Renal pelvis (tissue), 4 donors: ENCODE measurements around the gene ZNF639. TPM values are rescaled to one million over a fixed set of nuclear protein-coding genes. Genes with fewer than 3 reads are reported as not detected.
A peak's percentile ranks its signal among the peaks of the same experiment; 100 is the strongest.
"Not testable (repeated sequence)": the region's sequence is repeated elsewhere in the genome, so short reads cannot be mapped to it uniquely, and the experiment has no call there.

ENCODE experiments used
- DNase-seq: peaks from one replicate; pipeline ENCODE4 v3.0.0-alpha.2; 2013
- polyA plus RNA-seq, 3 donors: library from polyadenylated mRNA; unstranded; fragments of 120-200 nt; gene quantifications; one replicate each; pipeline ENCODE4 v1.2.1, GENCODE V29; 2013; ENCODE audit not compliant: insufficient read length in 3 of 3

ZNF639 gene
- polyA plus RNA-seq, 3 donors, result 46.0 to 55.8 (median 55.0) TPM

DNA sequence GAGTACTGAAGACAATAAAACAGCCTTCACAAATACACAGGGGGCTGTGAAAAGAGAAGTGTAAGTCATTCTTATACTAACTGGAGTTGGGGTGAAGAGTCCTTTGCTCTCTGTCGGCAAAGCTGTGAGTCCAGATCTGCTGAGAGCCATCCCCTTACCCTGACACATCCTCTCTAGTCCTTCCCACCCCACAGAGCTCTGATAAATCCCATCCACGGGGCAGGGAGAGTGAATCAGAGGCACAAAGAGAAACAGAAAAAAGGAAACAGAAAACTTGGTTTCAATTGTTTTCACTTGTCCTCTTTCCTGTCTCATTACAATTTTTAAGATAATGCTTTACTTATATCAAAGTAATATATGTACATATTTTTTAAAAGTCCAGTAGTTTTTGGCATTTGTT lies 18.2 kb upstream of the ZNF639 start:
- no peak for DNase-seq

DNA sequence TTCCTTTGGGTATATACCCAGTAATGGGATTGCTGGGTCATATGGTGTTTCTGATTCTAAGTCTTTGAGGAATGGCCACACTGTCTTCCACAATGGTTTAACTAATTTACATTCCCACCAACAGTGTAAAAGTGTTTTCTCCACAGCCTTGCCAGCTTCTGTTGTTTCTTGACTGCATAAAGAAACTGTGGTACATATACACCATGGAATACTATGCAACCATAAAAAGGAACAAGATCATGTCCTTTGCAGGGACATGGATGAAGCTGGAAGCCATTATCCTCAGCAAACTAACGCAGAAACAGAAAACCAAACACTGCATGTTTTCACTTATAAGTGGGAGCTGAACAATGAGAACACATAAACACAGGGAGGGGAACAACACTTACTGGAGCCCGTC lies 15.5 kb upstream of the ZNF639 start:
- DNase-seq, result not testable (repeated sequence)

DNA sequence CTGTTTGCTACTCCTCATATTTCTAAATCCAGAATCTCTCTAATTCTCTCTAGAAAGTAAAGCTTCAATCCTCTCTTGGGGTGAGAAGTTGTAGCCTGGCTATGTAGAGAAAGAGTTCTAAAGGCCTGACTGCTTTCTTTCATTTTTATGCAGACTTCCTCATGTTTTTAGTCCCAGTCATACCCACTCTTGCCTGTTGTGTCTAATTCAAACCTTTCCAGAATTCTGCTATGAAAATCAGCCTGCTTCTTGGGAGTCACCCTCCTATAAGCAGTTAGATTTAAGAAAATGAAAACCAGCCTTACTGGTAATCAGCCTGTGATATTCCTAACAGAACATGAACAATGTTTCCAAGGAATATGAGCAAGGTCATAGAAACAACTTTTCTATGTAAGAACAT lies 14.8 kb upstream of the ZNF639 start:
- no peak for DNase-seq

DNA sequence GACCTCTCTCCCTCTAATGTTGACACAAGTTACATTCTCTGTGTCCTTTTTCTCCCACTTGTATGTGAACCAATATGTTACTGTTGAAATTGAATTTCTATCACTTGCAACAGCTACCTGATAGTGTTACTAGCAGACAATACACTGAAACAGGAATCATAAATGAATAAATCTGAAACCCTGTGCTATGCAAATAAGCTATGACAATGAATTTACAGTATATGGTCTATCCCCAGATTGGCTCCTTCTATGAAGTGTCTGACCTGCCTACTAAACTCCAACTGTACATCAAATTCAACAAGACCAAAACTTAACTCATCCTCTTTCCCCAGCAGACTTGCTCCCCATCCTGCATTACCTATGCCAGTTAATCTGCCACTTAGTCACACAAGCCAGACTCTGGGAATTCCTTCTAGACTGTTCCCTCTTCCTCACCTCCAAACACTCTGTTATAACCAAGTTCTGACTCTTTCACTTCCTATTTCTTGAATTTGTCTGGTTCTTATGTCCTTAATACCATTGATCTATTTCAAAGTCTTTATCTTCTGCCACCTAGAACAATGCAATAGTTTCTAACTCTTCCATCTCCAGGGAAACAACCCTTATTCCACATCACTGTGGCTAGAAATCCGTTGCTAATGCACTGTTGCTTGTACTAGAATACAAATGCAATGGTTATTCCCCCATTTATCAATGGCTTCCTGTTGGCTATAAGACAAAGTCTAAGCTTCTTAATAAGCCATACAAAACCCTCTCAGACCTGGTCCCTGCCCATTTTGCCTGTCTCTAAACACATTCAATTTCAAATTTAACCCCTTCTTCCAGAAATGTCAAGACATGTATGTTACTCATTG lies 13.4 kb upstream of the ZNF639 start:
- no peak for DNase-seq

DNA sequence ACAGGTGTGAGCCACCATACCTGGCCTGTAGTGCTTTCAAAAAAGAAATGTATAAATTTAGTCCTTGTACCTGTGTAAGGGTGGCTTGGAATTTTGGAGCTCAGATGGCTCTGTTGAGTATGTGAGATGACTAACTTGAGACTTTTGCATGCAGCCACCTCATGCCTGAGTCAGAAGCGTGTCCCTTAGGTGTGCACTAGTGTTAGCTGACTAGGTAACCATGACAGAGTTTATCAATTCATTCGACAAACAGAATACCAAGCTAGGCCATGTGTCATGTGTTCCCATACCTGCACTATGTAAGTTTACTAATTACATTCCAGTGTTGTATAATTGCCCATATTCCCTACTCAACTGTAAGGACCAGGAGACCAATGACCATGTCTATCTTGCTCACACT lies 4.0 kb upstream of the ZNF639 start:
- no peak for DNase-seq

DNA sequence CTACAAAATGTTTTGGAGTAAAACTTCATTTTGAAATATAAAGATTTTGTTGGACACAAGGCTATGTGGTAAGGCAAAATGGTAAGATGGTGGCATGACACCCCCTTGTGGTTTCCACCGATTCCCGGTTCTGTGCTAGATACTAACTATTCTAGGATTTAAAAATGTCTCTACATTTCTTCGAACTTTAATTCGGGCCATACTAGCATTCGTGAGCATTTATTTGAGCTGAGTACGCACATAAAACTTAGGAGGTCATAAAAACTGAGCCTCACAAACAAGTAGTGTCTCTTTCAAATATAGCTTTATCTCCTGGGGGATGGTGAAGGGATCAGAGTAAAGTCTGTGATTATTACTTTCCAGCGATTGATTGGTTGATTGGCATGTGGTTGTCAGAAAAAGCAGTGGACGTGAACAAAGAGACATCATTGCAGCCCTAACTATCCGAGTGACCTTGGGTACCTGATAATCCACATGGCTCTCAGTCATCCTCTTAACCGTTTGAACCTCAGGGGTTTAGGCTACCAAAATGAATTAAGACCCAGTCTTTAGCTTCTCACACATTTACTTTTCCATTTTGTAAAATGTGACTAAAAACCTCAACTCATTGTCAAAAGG lies 1.1 kb upstream of the ZNF639 start:
- DNase-seq, result peak; percentile 46

DNA sequence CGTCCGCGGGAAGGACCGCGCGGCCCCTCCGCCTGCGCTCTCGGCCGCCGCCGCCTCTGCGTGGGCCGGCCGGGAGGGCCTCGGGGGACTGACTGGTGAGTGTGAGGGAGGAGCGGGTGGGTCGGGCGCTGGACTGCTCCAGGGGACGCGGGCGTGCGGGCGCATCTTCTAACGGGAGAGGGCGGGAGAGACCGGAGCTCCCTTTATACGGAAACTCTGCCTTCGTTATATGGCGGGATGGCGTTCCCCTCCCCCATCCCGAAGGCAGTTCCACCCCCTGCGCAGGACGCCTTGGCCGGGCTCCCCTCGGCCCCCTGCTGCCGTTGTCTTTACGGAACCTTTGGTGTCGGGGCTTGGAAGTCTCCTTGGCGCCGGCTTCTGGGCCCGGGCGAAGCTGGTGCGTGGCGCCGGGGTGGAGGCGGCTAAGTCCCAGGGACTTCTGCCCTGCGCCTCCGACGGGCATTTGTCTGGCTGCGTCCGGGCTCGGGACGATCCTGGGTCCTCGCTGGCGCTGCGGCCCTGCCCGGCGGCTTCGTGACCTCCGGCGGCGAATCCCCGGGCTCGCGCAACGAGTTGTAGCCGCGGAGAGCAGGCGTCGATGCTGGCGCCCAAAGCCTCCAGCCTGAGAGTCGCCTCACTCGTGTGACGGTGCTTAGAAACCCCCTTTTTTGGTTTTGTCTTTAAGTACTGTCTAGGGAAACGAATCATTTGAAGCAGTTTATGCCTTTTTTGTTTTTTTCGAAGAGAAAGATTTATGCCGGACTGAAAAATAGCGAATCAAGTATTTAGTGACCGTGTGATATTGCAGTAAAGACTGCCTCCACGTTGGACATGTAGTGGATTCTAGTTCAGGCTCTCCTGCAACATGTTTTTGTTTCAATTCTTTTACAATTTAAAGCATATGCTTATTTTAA lies 623 bp downstream of the ZNF639 start:
- peak; percentile 64 for DNase-seq

DNA sequence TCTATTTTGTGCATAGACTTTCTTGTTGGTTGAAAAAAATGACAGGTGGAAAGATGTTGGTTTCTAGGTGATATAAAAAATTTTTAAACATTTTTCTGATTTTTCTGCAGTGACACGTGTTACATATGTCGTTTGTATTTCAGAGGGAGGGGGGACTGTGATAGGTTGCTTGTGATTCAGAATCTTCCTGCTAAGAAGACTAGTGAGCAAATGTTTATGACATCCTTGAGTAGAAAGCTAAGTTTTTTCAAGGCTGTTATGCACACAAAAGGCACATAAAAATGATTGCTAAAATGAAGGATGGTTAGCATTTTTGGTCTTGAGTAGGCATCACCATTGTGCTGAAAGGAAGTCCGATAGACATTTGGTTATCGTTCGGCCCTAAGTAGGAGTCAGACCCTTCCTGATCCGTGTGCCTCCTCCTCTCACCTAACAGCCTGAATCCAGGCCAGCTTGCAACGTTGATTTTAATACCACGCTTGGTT lies 1.5 kb downstream of the ZNF639 start:
- no peak for DNase-seq

DNA sequence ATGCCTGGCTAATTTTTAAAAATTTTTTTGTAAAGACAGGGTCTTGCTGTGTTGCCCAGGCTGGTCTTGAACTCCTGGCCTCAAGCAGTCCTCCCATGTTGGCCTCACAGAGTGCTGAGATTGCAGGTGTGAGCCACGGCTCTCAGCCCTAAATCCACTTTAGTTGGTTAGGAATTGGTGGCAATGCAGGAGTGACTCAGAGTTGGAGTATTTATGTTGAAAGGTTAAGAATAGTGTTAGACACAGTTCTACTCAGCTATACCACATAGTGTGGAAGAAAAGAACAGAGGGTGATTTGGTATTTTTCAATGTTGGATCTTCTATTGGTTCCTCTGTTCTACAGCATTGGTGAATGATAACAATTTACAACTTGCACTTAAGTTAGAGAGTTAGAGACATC lies 7.6 kb downstream of the ZNF639 start:
- no peak for DNase-seq

DNA sequence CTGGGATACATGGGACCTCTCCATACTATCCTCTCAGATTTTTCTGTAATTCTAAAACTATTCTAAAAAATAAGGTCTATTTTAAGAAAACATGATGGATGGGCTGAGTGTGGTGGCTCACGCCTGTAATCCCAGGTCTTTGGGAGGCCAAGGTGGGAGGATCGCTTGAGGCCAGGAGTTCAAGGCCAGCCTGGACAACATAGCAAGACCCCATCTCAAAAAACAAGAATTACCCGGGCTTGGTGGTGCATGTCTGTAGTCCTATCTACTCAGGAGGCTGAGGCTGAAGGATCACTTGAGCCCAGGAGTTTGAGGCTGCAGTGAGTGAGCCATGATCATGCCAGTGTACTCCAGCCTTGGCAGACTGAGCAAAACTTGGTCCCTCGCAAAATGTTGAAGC lies 9.4 kb downstream of the ZNF639 start:
- no peak for DNase-seq

DNA sequence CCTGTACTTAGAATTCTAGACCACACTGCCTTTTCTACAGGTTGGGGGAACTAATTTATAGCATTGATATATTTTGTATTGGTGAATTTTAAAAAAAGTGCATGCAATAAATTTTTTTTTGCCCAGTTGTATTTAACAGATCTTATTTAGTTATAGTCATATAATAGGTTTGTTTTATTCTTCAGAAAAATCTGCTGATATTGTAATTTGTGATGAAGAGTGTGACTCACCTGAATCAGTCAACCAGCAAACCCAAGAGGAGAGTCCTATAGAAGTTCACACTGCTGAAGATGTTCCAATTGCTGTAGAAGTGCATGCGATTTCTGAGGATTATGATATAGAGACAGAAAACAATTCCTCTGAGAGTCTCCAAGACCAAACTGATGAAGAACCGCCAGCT lies 10.3 kb downstream of the ZNF639 start:
- no peak for DNase-seq

DNA sequence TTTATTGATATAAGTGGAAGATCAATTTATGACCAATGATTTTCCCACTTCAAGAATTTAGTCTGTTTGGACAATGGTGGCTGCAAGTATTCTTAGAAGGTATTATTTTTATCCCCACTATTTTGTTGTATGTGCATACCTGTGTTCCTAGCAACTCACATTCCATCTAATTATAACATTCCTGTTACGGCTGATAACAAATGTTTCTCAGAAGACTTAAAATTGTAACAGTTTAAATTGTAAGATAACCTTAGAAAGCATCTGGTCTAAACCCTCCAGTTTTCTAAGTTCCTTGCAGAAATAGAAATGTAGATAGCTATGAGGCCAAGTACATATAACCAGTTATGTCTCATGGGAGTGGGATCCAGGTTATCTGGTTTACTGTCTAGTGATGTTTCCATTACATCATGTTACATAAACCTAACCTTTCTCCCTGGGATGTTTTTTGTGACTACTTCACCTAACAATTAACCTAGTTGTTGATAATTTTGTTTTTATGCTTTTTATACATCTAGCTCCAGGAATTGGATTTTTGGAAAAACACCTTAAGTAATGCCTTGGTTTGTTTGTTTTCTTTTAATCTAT lies 13.6 kb downstream of the ZNF639 start:
- DNase-seq, result no peak

DNA sequence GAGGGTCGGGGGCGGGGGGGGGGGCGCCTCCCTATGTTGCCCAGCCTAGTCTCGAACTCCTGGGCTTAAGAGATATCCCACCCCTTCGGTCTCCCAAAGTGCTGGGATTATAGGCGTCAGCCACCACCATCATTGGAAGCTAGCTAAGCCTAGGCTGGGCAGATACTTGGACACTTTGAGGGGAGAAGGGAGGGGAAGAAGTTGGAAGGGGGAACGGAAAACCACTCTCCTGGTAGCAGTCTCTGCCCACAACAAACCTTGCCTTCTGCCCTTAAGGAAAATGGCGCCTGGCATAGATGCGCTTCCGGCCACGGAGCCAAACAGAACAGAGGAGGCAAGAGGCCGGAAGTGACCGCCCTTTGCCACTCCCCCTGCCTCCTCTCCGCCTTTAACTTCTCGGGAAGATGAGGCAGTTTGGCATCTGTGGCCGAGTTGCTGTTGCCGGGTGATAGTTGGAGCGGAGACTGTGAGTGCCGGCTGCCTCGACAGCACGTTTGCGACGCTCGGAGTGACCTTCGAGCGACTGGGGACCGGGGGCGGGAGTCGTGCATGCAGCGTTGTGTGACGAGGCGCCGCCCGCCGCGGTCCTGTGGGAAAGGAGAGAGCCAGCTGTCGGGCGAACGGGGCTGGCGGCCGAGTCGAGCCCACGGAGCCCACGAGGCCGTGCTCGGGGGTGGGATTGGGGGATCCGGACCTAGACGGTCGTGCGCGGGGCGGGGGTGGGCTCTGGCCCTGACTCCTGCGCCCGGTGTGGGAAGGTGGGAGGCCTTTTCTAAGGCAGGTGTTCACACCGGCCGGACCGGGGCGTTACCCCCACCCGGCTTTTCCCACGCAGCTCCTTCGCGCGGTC lies 24.7 kb downstream of the ZNF639 start, which contains the start of gene MFN1:
Gene MFN1, plus strand, starts transcription at position 365 of the 850 bp plus-strand sequence. CDS start 1,143 bp downstream, outside the sequence.
- DNase-seq, result peak; percentile 97

DNA sequence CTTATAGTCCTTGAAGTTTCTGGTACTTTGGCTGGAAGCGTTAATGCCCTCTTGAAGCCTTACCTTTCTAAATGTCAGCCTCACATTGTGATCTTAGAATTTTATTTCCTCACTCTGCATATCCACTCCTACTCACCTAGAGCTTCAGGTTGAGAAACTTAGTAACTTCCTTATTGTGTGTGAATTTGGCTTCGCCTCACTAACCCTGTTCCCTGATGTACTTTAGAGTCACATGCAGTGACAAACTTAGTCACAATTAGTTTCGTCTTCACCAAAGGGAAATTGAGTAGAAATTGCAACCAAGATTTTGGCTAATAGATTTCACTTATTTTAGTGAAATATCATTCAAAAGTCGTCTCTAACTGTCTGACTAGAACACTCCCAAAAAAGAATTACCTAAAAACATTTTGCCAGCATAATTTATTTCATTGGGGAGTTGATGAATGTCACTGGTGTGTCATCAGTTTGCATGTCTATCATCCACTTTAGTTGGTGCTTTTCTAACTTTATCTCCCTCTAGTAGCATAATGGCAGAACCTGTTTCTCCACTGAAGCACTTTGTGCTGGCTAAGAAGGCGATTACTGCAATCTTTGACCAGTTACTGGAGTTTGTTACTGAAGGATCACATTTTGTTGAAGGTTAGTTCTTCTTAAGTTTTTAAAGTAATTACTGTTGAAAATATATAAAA lies 25.6 kb downstream of the ZNF639 start:
- no peak for DNase-seq

DNA sequence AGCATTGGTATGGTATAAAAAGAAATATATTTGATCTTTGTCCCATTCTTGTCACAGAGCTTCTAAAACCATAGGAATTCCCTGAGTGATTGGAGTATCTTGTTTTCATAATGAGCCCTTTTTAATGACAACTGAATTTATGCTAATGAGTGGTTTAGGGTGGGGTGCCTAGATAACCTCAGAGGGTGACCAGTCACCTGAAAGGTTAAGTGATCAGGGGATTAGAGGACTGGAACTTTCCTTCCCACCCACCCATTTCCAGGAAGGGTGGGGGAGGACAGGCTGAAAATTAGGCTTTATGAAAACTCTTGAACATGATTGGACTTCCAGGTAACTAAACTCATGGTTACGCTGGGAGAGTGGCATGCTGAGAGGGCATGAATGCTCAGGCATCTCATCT lies 33.2 kb downstream of the ZNF639 start:
- no peak for DNase-seq

DNA sequence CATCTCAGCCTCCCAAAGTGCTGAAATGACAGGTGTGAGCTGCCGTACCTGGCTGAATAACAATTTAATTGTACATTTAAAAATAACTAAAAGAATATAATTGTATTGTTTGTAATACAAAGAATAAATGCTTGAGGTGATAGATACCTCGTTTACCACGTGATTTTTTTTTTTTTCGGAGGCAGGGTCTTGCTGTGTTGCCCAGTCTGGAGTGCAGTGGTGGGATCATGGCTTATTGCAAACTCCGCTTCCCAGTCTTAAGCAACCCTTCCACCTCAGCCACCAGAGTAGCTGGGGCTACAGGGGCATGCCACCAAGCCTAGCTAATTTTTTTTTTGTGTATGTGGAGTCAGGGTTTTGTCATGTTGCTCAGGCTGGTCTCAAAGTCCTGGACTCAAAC lies 40.5 kb downstream of the ZNF639 start:
- DNase-seq, result no peak

DNA sequence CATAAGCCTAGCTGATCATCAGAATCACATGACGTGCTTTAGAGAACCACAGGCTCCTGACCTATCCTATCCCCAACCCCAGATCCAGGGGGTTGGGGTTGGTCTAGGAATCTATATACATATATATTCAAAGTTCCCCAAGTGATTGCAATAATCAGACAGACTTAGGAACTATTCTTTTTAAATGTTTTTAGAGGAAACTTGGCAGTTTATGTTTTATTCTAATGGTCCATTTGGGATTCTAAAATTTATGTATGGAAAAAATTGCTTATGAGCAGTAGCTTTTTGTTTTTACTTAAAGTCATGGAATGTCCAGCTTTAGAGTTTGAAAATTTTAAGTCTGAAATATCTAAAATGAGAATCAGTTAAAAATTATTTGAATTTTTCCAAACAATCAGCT lies 46.8 kb downstream of the ZNF639 start:
- DNase-seq, result no peak

DNA sequence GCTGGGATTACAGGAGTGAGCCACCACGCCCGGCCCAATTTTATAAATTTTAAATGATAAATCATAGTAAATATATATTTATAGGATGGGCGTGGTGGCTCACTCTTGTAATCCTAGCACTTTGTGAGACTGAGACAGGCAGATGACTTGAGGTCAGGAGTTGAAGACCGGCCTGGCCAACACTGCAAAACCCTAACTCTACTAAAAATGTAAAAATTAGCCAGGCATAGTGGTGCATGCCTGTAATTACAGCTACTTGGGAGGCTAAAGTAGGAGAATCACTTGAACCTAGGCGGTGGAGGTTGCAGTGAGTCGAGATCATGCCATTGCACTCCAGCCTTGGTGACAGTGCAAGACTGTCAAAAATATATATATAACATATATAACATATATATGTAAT lies 51.1 kb downstream of the ZNF639 start:
- DNase-seq, result no peak

DNA sequence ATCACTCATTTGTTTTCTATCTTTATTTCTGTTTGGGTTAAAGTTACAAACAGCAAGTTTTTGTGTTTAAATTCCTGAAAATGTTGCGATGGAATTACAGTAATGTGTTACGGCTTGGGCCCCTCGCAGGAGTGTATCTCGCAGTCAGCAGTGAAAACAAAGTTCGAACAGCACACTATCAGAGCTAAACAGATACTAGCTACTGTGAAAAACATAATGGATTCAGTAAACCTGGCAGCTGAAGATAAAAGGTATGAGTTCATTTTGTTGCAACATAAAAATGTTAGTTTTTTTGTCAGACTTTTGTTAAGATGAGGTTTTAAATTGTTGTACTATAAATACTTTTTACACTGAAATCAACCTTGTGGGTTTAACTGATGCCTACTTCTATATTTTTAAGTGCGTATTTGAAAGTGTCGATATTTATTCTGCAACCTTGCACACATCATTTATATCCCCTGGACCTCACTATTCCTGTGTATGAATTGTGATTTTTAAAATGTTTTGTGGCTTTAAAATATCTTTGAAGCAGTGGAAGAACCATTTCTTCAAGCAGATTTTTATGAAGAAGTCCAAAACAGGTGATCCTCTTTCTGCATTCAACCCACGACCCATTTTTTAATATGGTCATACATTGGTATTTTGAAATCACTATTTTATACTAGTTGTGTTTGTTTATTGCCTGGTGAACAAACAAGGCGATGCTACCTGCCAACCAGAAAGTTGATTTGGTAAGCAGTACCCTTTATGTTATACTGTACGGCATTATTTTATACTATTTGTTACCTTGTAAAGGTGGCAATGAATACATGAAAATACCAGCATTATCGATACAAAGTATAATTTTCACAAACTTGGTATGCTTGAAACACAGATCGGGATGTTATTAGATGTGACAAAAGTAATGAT lies 52.5 kb downstream of the ZNF639 start:
- DNase-seq, result no peak
